Large intestine (tissue), 3 donors: ENCODE results near the gene CXCL17. TPM values are rescaled to one million over a fixed set of nuclear protein-coding genes. Genes with fewer than 3 reads are reported as not detected.
A peak's percentile ranks its signal among the peaks of the same experiment; 100 is the strongest.

Source experiments
- DNase-seq, 2 donors: peaks; one replicate each; pipeline versions ENCODE4 v3.0.0 to v3.0.0-alpha.2; 2013
- H3K27ac ChIP-seq: one replicate; pipeline ENCODE4 v1.5.1; 2013; ENCODE audit warnings: low read length
- H3K27me3 ChIP-seq: 2 replicates; pipeline ENCODE4 v1.6.1; 2013; ENCODE audit warnings: low read length; ENCODE audit not compliant: control insufficient read depth, insufficient read depth
- H3K36me3 ChIP-seq: 2 replicates; pipeline ENCODE4 v1.6.1; 2013; ENCODE audit warnings: low read length; ENCODE audit not compliant: control insufficient read depth, insufficient read depth
- H3K4me1 ChIP-seq: one replicate; pipeline ENCODE4 v1.6.1; 2013; ENCODE audit warnings: low read length; ENCODE audit not compliant: control insufficient read depth, insufficient read depth
- H3K4me3 ChIP-seq: one replicate; pipeline ENCODE4 v1.5.1; 2013; ENCODE audit warnings: low read length
- H3K9me3 ChIP-seq: one replicate; pipeline ENCODE4 v1.6.1; 2013; ENCODE audit warnings: mild to moderate bottlenecking, low read depth, low read length, moderate library complexity; ENCODE audit not compliant: control insufficient read depth
- WGBS: methylation state at CpG from one replicate; pipeline ENCODE4 v1.1.5; 2013; ENCODE audit warnings: low lambda C conversion rate; ENCODE audit not compliant: insufficient coverage; 5-methylcytosine and 5-hydroxymethylcytosine counted together
- polyA plus RNA-seq: library from polyadenylated mRNA; unstranded; fragments of 120-200 nt; gene quantifications from one replicate; pipeline ENCODE4 v1.2.1, GENCODE V29; 2013

The CXCL17 gene
- polyA plus RNA-seq, 1 donor = 0.07 TPM

GRCh38 chr19:42412661-42413076 lies 30.1 kb downstream of the CXCL17 start:
- H3K27me3 ChIP-seq = no peaks in the 10 kb centered on the region
- peaks cover 4% of the 10 kb centered on the region for H3K4me1 ChIP-seq
- DNase-seq = no peak
- no peak overlapping the region for H3K4me3 ChIP-seq
- no peak overlapping the region for H3K27ac ChIP-seq
- no peaks in the 10 kb centered on the region for H3K9me3 ChIP-seq
- H3K36me3 ChIP-seq = peaks cover 26% of the 10 kb centered on the region
- WGBS = no CpG with 5 or more reads among the region's 4 CpGs

- DNase-seq = no peak
- Histone ChIP-seq H3K4me3 (no peak overlapping the region), H3K27me3 (no peaks in the 10 kb centered on the region), H3K27ac (no peak overlapping the region), H3K9me3 (no peaks in the 10 kb centered on the region), H3K4me1 (peaks cover 4% of the 10 kb centered on the region), H3K36me3 (peaks cover 27% of the 10 kb centered on the region)
- no CpG with 5 or more reads among the region's 7 CpGs for WGBS
Measured at GRCh38 chr19:42412227-42412626, 30.5 kb downstream of the CXCL17 start.

GRCh38 chr19:42411581-42412178 lies 31.1 kb downstream of the CXCL17 start:
- H3K36me3 ChIP-seq = peaks cover 32% of the 10 kb centered on the region
- peaks cover 4% of the 10 kb centered on the region for H3K4me1 ChIP-seq
- no peaks in the 10 kb centered on the region for H3K27me3 ChIP-seq
- H3K27ac ChIP-seq = no peak overlapping the region
- no peak for DNase-seq
- WGBS = no CpG with 5 or more reads among the region's 8 CpGs
- H3K4me3 ChIP-seq = no peak overlapping the region
- no peaks in the 10 kb centered on the region for H3K9me3 ChIP-seq

GRCh38 chr19:42410371-42410770 lies 32.4 kb downstream of the CXCL17 start:
- Histone ChIP-seq H3K4me1 (peaks cover 4% of the 10 kb centered on the region), H3K4me3 (no peak overlapping the region), H3K27me3 (no peaks in the 10 kb centered on the region), H3K9me3 (no peaks in the 10 kb centered on the region), H3K36me3 (peaks cover 45% of the 10 kb centered on the region), H3K27ac (no peak overlapping the region)
- no CpG with 5 or more reads among the region's 30 CpGs for WGBS
- no peak for DNase-seq

GRCh38 chr19:42409477-42409876 lies 33.3 kb downstream of the CXCL17 start:
- H3K4me3 ChIP-seq = no peak overlapping the region
- WGBS = no CpG with 5 or more reads among the region's 6 CpGs
- DNase-seq = no peak
- H3K27me3 ChIP-seq = no peaks in the 10 kb centered on the region
- H3K27ac ChIP-seq = no peak overlapping the region
- H3K4me1 ChIP-seq = peaks cover 4% of the 10 kb centered on the region
- peaks cover 50% of the 10 kb centered on the region for H3K36me3 ChIP-seq
- H3K9me3 ChIP-seq = no peaks in the 10 kb centered on the region

- Histone ChIP-seq H3K36me3 (peaks cover 52% of the 10 kb centered on the region), H3K4me3 (no peak overlapping the region), H3K27me3 (no peaks in the 10 kb centered on the region), H3K9me3 (no peaks in the 10 kb centered on the region), H3K4me1 (peaks cover 4% of the 10 kb centered on the region), H3K27ac (no peak overlapping the region)
- no CpG with 5 or more reads among the region's 10 CpGs for WGBS
- no peak for DNase-seq
Measured at GRCh38 chr19:42407816-42408175, 35.0 kb downstream of the CXCL17 start.

GRCh38 chr19:42407085-42407815 lies 35.5 kb downstream of the CXCL17 start:
- DNase-seq = no peak
- Histone ChIP-seq H3K27ac (no peak overlapping the region), H3K9me3 (no peaks in the 10 kb centered on the region), H3K27me3 (no peaks in the 10 kb centered on the region), H3K4me3 (no peak overlapping the region), H3K4me1 (peaks cover under 1% of the 10 kb centered on the region), H3K36me3 (peaks cover 52% of the 10 kb centered on the region)
- WGBS = no CpG with 5 or more reads among the region's 30 CpGs

GRCh38 chr19:42406111-42406510 lies 36.6 kb downstream of the CXCL17 start:
- peaks cover 1% of the 10 kb centered on the region for H3K4me1 ChIP-seq
- no peak for DNase-seq
- H3K27ac ChIP-seq = no peak overlapping the region
- no peaks in the 10 kb centered on the region for H3K9me3 ChIP-seq
- H3K27me3 ChIP-seq = no peaks in the 10 kb centered on the region
- no peak overlapping the region for H3K4me3 ChIP-seq
- peaks cover 52% of the 10 kb centered on the region for H3K36me3 ChIP-seq
- no CpG with 5 or more reads among the region's 11 CpGs for WGBS

- H3K4me1 ChIP-seq = peaks cover 4% of the 10 kb centered on the region
- no peak overlapping the region for H3K4me3 ChIP-seq
- no peak overlapping the region for H3K27ac ChIP-seq
- H3K9me3 ChIP-seq = no peaks in the 10 kb centered on the region
- WGBS = 100% methylated on average over 2 of the region's 10 CpGs
- no peaks in the 10 kb centered on the region for H3K27me3 ChIP-seq
- DNase-seq = no peak
- H3K36me3 ChIP-seq = peaks cover 42% of the 10 kb centered on the region
Measured at GRCh38 chr19:42403586-42403985, 39.2 kb downstream of the CXCL17 start.

- H3K27me3 ChIP-seq = no peaks in the 10 kb centered on the region
- H3K4me1 ChIP-seq = peaks cover 8% of the 10 kb centered on the region
- no peak for DNase-seq
- peaks cover 36% of the 10 kb centered on the region for H3K36me3 ChIP-seq
- H3K4me3 ChIP-seq = peak overlapping the region; percentile 29
- no peak overlapping the region for H3K27ac ChIP-seq
- WGBS = no CpG with 5 or more reads among the region's 34 CpGs
- no peaks in the 10 kb centered on the region for H3K9me3 ChIP-seq
Measured at GRCh38 chr19:42402376-42403116, 40.2 kb downstream of the CXCL17 start.
